HG03460 (cell line): Measurements from ENCODE around the gene GALNT18.

Experiments used
- ATAC-seq: cut with Tn5 transposase; IDR thresholded peaks from one replicate; pipeline ENCODE4 v1.9.1; 2021; ENCODE audit not compliant: unreplicated experiment

The GALNT18 gene

GRCh38 chr11:11621573-11622339, at the start of gene GALNT18:
Gene GALNT18, minus strand, starts transcription at chr11:11622005.
- peak; percentile 94 for ATAC-seq

GRCh38 chr11:11670574-11670973, 48.8 kb upstream of the GALNT18 start:
- no peak for ATAC-seq

DNA sequence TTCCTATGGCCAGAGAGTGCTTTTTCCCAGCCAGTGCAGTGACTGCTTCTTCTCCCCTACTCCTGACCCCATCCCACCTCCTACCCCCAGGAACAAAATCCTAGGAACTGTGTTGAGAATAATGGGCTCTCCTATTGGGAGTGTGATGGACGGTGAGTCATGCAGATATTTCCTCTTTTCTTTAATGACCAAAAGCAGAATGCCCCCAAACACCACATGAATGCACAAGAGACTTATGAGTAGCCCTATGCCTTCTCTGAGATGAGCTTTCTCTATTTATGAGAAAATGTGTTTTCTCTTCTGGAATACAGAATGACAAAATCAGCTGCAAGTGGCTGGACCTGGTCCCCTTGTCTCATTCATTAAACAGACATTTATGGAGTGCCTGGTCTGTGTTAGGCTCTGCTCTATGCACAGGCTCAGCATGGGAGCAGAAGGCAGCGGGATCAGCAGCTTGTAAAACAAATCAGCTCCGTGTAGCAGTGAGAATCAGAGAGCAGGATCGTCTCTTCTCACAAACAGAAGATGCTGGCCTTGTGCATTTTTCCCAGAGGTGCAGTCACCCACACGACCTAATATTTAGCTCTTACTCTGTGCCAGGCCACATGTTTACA, 47.5 kb upstream of the GALNT18 start:
- no peak for ATAC-seq

- ATAC-seq: no peak
Measured at GRCh38 chr11:11668781-11669180, 47.0 kb upstream of the GALNT18 start.

DNA sequence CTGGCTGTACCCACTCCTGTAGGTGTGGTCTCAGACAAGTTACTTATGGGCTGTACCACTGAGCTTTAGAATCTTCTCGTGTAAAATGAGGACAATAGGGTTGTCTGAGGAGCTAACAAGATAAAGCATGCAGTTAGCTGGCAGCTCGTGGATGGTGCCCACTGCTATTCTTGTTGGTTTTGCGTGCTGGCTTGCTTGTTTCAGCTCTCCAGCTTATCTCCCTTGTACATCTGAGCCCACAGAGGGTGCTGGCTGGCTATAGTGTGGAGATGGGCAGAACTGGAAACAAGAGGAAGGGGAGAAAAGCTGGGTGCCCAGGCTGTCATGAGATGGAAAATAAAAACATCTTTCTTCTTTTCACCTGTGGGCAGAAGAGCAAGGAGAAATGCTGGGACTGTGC, 46.5 kb upstream of the GALNT18 start:
- ATAC-seq: no peak

DNA sequence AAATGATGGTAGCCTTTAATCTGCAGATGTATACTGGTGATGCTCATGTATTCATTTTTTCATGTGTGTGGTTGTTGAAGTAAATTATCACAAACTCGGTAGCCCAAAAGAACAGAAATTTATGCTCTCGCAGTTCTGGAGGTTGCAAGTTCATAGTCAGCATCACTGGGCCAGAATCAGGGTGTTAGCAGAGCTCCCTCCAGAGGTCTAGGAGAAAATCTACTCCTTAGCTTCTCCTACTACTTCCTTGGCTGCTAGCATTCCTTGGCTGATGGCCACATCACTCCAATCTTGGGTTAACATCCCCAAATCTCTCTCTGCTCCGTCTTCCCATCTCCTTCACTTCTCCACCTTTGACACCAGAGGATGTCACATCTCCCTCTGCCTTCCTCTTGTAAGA, 45.3 kb upstream of the GALNT18 start:
- no peak for ATAC-seq

GRCh38 chr11:11665407-11665806, 43.6 kb upstream of the GALNT18 start:
- ATAC-seq: no peak

DNA sequence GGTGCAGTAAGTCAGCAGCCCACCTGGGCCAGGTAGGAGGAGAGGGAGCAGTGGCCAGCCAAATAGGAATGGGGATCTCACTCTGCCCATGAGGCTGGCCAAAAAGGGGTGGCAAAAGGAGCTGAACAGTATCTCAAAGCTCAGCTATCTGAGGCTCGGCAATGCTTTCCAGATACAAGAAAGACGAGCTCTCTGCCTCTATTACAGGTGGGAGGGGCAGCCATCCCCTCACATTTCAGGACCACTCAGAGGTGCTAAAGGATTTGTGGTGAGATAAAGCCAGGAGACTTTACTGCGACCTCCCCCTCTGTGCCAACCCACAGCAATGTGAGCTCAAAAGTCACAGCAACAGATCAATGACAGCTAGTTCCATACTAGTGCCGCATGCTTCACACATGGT, 42.1 kb upstream of the GALNT18 start:
- ATAC-seq: no peak

DNA sequence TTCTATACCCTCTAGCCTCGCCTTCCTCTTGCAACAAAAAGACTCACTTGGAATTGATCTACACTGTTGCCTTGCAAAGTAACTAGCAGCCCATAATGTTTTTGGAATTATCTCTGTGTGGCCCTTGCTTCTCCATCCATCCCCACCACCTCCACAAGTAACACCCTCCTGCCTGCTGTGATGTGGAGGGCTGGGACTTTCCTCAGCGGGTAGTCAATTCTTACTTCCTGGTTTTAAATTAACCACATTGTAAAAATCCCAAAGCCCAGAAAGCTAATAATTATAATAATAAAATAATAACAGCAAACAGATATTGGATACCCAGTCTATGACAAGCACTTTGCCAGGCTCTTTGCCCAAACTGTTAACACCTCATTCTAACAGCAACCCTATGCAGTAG, 40.8 kb upstream of the GALNT18 start:
- no peak for ATAC-seq

DNA sequence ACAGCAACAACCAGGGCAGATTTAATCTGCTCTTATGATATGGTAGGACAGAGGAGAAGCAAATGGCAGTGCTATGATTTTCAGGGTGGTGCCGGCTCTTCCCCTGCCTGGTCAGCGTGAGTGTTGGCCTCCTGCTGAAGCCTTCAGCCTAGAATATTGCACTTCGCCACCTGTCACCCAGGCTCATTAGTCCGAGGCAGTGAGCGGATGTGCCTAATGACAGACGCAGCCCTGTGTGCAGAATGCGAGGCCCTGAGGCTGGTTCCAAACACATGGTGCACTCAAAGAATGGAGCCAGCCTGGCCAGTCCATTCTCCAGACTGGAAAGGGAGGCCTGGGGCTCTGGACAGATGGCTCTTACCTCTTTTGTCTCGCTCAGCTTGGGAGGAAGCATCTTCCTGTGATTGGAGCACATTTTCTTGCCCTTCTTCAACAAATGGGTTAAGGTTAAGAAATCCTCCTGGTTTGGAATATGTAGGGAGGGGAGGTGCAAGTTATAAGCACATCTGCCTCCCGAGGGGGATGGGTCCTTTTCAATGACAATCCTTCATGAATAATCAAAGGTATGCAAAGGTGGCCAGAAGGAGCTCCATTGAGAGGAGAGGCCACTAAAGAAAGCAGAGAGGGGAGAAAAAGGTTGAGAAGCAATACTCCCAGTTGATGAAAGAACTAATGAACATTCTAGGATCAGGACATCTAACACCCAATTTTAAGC, 39.7 kb upstream of the GALNT18 start:
- ATAC-seq: no peak

- ATAC-seq: no peak
Measured at GRCh38 chr11:11660363-11660740, 38.5 kb upstream of the GALNT18 start.

- no peak for ATAC-seq
Measured at GRCh38 chr11:11659567-11660362, 38.0 kb upstream of the GALNT18 start.

GRCh38 chr11:11657218-11657955, 35.6 kb upstream of the GALNT18 start:
- no peak for ATAC-seq

GRCh38 chr11:11641581-11641980, 19.8 kb upstream of the GALNT18 start:
- no peak for ATAC-seq

- no peak for ATAC-seq
Measured at GRCh38 chr11:11640996-11641395, 19.2 kb upstream of the GALNT18 start.

DNA sequence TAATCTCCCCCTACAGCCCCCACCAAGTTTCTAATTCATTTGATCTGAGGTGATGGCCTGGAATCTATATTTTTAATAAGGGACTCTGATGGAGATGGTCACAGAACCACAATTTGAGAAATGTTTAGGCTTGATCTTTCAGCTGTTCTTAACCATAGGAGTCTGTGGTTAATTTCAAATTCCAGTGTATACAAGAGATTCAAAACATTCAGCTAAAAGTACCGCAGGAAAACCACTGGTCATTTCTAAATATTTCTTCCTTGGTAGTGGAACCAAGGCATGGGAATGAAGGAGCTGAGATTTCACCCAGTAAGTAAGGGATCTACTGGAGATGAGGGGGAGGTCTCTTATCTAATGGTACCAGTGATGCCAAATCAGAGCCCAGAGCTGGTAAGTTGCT, 18.3 kb upstream of the GALNT18 start:
- no peak for ATAC-seq

- no peak for ATAC-seq
Measured at GRCh38 chr11:11636671-11637070, 14.9 kb upstream of the GALNT18 start.

DNA sequence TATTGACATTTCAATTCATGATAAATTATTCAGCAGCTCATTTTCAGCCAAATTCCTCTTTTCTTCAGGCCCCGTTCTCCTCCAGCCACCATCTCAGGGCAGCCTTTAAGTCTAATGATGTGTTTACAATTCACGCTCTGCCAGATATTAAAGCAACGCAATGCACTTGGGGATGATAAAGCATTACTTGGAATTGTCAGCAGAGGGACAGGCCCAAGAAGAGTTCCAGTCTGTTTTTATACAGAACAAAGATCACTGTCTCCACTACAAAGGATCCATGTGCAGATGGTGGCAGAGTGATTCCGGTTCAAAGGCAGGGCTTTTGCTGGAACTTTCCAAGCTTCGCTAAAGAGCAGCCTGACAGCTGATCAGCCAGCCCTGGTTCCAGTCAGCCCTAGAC, 13.6 kb upstream of the GALNT18 start:
- no peak for ATAC-seq

- no peak for ATAC-seq
Measured at GRCh38 chr11:11629368-11629767, 7.6 kb upstream of the GALNT18 start.

GRCh38 chr11:11628651-11629050, 6.8 kb upstream of the GALNT18 start:
- ATAC-seq: no peak

- no peak for ATAC-seq
Measured at GRCh38 chr11:11626128-11626527, 4.3 kb upstream of the GALNT18 start.
